ENCODE data around the gene XKR7. TPM values are rescaled to one million over a fixed set of nuclear protein-coding genes. Genes with fewer than 3 reads are reported as not detected.

Gene XKR7
- total RNA-seq, 1 donor from 2014 or later, result 4.9 TPM

GRCh38 chr20:31936420-31936819 lies 31.5 kb upstream of the XKR7 start:
- Mint-ChIP-seq H3K9me3 (no peaks in the 10 kb centered on the region), H3K27me3 (ENCODE audit: low read depth) (peaks cover 1% of the 10 kb centered on the region), H3K27ac (ENCODE audit: unreplicated experiment) (no peak overlapping the region), H3K4me1 (no peaks in the 10 kb centered on the region), H3K36me3 (ENCODE audit: low read depth) (no peaks in the 10 kb centered on the region), H3K4me3 (no peak overlapping the region)
- no peak for TF ChIP-seq CTCF (conservative IDR thresholded peaks at IDR 0.05)
- DNase-seq (ENCODE audit: low read depth, low spot score), result no peak

- H3K9me3 Mint-ChIP-seq, result no peaks in the 10 kb centered on the region
Observed at GRCh38 chr20:31937820-31938219, 30.1 kb upstream of the XKR7 start.

GRCh38 chr20:31939661-31940060 lies 28.3 kb upstream of the XKR7 start:
- Mint-ChIP-seq H3K27me3 (ENCODE audit: low read depth) (no peaks in the 10 kb centered on the region), H3K4me1 (no peaks in the 10 kb centered on the region), H3K4me3 (no peak overlapping the region), H3K9me3 (no peaks in the 10 kb centered on the region), H3K27ac (ENCODE audit: unreplicated experiment) (no peak overlapping the region), H3K36me3 (ENCODE audit: low read depth) (no peaks in the 10 kb centered on the region)
- TF ChIP-seq CTCF (conservative IDR thresholded peaks at IDR 0.05), result no peak
- DNase-seq (ENCODE audit: low read depth, low spot score), result no peak

More at GRCh38 chr20:31937820-31938219, 30.1 kb upstream of the XKR7 start:
- no peaks in the 10 kb centered on the region for H3K4me1 Mint-ChIP-seq
- no peaks in the 10 kb centered on the region for H3K36me3 Mint-ChIP-seq (ENCODE audit: low read depth)
- no peak overlapping the region for H3K27ac Mint-ChIP-seq (ENCODE audit: unreplicated experiment)
- no peak for TF ChIP-seq CTCF (conservative IDR thresholded peaks at IDR 0.05)
- DNase-seq (ENCODE audit: low read depth, low spot score), result no peak
- no peaks in the 10 kb centered on the region for H3K27me3 Mint-ChIP-seq (ENCODE audit: low read depth)
- no peak overlapping the region for H3K4me3 Mint-ChIP-seq

- Mint-ChIP-seq H3K4me1 (no peaks in the 10 kb centered on the region), H3K9me3 (no peaks in the 10 kb centered on the region), H3K27me3 (ENCODE audit: low read depth) (no peaks in the 10 kb centered on the region), H3K27ac (ENCODE audit: unreplicated experiment) (no peak overlapping the region), H3K36me3 (ENCODE audit: low read depth) (peaks cover 9% of the 10 kb centered on the region), H3K4me3 (no peak overlapping the region)
- TF ChIP-seq CTCF (conservative IDR thresholded peaks at IDR 0.05), result no peak
- no peak for DNase-seq (ENCODE audit: low read depth, low spot score)
Observed at GRCh38 chr20:31943052-31943471, 24.9 kb upstream of the XKR7 start.

GRCh38 chr20:31945319-31945718 lies 22.6 kb upstream of the XKR7 start:
- TF ChIP-seq CTCF (conservative IDR thresholded peaks at IDR 0.05), result no peak
- Mint-ChIP-seq H3K9me3 (peaks cover 3% of the 10 kb centered on the region), H3K27ac (ENCODE audit: unreplicated experiment) (no peak overlapping the region), H3K27me3 (ENCODE audit: low read depth) (no peaks in the 10 kb centered on the region), H3K4me3 (no peak overlapping the region), H3K4me1 (peaks cover 11% of the 10 kb centered on the region), H3K36me3 (ENCODE audit: low read depth) (peaks cover 27% of the 10 kb centered on the region)
- no peak for DNase-seq (ENCODE audit: low read depth, low spot score)

- no peak overlapping the region for H3K4me3 Mint-ChIP-seq
- peaks cover 3% of the 10 kb centered on the region for H3K9me3 Mint-ChIP-seq
- peaks cover 27% of the 10 kb centered on the region for H3K36me3 Mint-ChIP-seq (ENCODE audit: low read depth)
- peaks cover 16% of the 10 kb centered on the region for H3K4me1 Mint-ChIP-seq
- no peak overlapping the region for H3K27ac Mint-ChIP-seq (ENCODE audit: unreplicated experiment)
- no peaks in the 10 kb centered on the region for H3K27me3 Mint-ChIP-seq (ENCODE audit: low read depth)
- DNase-seq (ENCODE audit: low read depth, low spot score), result no peak
- TF ChIP-seq CTCF (conservative IDR thresholded peaks at IDR 0.05), result no peak
Observed at GRCh38 chr20:31945785-31946184, 22.2 kb upstream of the XKR7 start.
